Panc1 (cell line): ENCODE measurements around the gene TAC3. TPM values are rescaled to one million over a fixed set of nuclear protein-coding genes. Genes with fewer than 3 reads are reported as not detected.

Experiments
- ATAC-seq: fragments of 200-7000 bp; cut with Tn5 transposase; 2 replicates; pipeline ENCODE4 v1.9.1; 2020; ENCODE audit warnings: mild to moderate bottlenecking, moderate library complexity
- BruUV-seq: library from RNA; stranded (reverse); fragments of 400-500 nt; replicated peaks from 2 replicates; lab custom pipeline; 2021; lab: Mats Ljungman, UMichigan
- CTCF ChIA-PET: fragments of 300-600 bp; sonication (Branson Sonifier 250); formaldehyde crosslinking; loops from one replicate; lab custom pipeline; 2022; ENCODE audit warnings: antibody characterized with exemption; lab: Charles Lee
- POLR2A ChIA-PET: fragments of 300-600 bp; sonication (Branson Sonifier 250); formaldehyde crosslinking; loops from one replicate; lab custom pipeline; 2022; ENCODE audit warnings: antibody characterized with exemption; lab: Charles Lee
- DNase-seq: peaks from one replicate; pipeline ENCODE4 v3.0.0-alpha.2; 2010; ENCODE audit warnings: low read depth, low spot score
- H3K27ac ChIP-seq: 2 replicates; pipeline ENCODE4 v1.5.1; 2011; ENCODE audit warnings: mild to moderate bottlenecking, low read length, inconsistent platforms
- H3K27me3 ChIP-seq: fragments of 200-500 bp; sonication (Bioruptor generic); 2 replicates; pipeline ENCODE4 v1.6.0; 2014; ENCODE audit warnings: low read length, inconsistent platforms; ENCODE audit not compliant: control insufficient read depth, insufficient read depth
- H3K36me3 ChIP-seq: fragments of 200-500 bp; sonication (Bioruptor generic); 2 replicates; pipeline ENCODE4 v1.5.1; 2014; ENCODE audit warnings: inconsistent platforms, mild to moderate bottlenecking, low read length, moderate library complexity; ENCODE audit not compliant: control insufficient read depth, insufficient read depth
- H3K4me1 ChIP-seq: 2 replicates; pipeline ENCODE4 v1.5.1; 2011; ENCODE audit warnings: inconsistent platforms, mild to moderate bottlenecking, low read length, moderate library complexity; ENCODE audit not compliant: control insufficient read depth, insufficient read depth
- H3K4me3 ChIP-seq, 2 experiments: 2 replicates each; pipeline ENCODE4 v1.5.1; 2011 to 2012; ENCODE audit warnings: low read depth in 2 of 2, low read length in 2 of 2, mild to moderate bottlenecking in 2 of 2, inconsistent platforms in 1 of 2, moderate library complexity in 1 of 2
- H3K9me3 ChIP-seq: fragments of 200-500 bp; sonication (Bioruptor generic); 2 replicates; pipeline ENCODE4 v1.5.1; 2014; ENCODE audit warnings: low read depth, mild to moderate bottlenecking, inconsistent platforms, low read length, moderate library complexity; ENCODE audit not compliant: control insufficient read depth, insufficient read depth
- POLR2AphosphoS5 ChIP-seq: IDR thresholded peaks from 2 replicates; pipeline ENCODE4 v1.6.1; 2012; ENCODE audit warnings: mild to moderate bottlenecking, low read depth, low read length, moderate library complexity
- SIN3A ChIP-seq: IDR thresholded peaks from 2 replicates; pipeline ENCODE4 v1.6.1; 2012; ENCODE audit warnings: low read depth, mild to moderate bottlenecking, low read length, moderate library complexity, borderline replicate concordance; ENCODE audit not compliant: insufficient read depth
- TCF7L2 ChIP-seq: IDR thresholded peaks from 2 replicates; pipeline ENCODE4 v1.6.1; 2011; ENCODE audit warnings: mild to moderate bottlenecking, low read depth, low read length, inconsistent platforms
- in situ Hi-C: cut with HindIII; loops from 2 replicates; pipeline ENCODE4 v1.10.0; 2016; ENCODE audit warnings: low sequenced_read_pairs, low pct_unique_long_range_greater_than_20kb
- intact Hi-C: fragments of 100-400 bp; cut with micrococcal nuclease; formaldehyde crosslinking; loops from one replicate; pipeline ENCODE4 v1.10.0; 2022; ENCODE audit not compliant: unreplicated experiment
- total RNA-seq: library from RNA; stranded (reverse); gene quantifications from one replicate; pipeline ENCODE4 v1.2.1, GENCODE V29; 2021; ENCODE audit not compliant: unreplicated experiment
- TF ChIP-seq, protein P1 (sequence below), 2 experiments: IDR thresholded peaks; 2 replicates each; pipeline ENCODE4 v1.6.1; 2011 to 2012; ENCODE audit warnings: low read depth in 2 of 2, control low read depth in 1 of 2, low read length in 1 of 2, mild to moderate bottlenecking in 1 of 2, moderate library complexity in 1 of 2; ENCODE audit not compliant: insufficient read depth in 1 of 2
- TF ChIP-seq, protein P2 (sequence below): fragments of 450-650 bp; IDR thresholded peaks from 2 replicates; pipeline ENCODE4 v1.5.1; 2017; ENCODE audit warnings: mild to moderate bottlenecking

The TAC3 gene
- total RNA-seq, 1 experiment from 2014 or later: not detected

DNA sequence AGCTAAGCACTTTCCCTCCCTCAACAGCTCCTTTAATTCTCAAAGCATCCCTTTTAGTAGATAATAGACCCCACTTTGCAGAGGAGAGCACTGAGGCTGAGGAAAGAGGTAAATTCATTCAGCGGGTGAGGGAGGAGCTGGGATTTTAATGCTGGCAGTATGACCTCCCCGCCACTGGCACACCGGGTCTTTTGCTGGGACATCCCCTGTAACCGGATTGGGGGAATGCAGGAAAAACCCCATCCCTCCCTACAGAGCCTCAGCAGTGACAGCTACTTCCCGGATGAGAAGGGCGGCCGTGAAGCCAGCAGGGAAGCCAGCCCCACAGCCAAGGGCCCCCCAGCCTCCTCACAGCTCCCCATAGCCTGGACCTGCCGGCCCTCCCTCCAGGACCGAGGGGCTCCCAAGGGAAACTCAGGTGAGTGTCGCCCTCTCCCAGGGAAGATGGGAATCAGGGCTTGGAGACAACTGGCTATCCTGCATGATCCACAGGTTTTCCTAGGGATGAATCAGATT is 22.0 kb downstream of the TAC3 start:
- TF ChIP-seq, protein P1, sequence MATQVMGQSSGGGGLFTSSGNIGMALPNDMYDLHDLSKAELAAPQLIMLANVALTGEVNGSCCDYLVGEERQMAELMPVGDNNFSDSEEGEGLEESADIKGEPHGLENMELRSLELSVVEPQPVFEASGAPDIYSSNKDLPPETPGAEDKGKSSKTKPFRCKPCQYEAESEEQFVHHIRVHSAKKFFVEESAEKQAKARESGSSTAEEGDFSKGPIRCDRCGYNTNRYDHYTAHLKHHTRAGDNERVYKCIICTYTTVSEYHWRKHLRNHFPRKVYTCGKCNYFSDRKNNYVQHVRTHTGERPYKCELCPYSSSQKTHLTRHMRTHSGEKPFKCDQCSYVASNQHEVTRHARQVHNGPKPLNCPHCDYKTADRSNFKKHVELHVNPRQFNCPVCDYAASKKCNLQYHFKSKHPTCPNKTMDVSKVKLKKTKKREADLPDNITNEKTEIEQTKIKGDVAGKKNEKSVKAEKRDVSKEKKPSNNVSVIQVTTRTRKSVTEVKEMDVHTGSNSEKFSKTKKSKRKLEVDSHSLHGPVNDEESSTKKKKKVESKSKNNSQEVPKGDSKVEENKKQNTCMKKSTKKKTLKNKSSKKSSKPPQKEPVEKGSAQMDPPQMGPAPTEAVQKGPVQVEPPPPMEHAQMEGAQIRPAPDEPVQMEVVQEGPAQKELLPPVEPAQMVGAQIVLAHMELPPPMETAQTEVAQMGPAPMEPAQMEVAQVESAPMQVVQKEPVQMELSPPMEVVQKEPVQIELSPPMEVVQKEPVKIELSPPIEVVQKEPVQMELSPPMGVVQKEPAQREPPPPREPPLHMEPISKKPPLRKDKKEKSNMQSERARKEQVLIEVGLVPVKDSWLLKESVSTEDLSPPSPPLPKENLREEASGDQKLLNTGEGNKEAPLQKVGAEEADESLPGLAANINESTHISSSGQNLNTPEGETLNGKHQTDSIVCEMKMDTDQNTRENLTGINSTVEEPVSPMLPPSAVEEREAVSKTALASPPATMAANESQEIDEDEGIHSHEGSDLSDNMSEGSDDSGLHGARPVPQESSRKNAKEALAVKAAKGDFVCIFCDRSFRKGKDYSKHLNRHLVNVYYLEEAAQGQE (IDR thresholded peaks at IDR 0.05; ENCODE audit: insufficient read depth in 1 of 2, low read depth in 2 of 2, low read length in 1 of 2): no peak
- TF ChIP-seq SIN3A (no peak), POLR2AphosphoS5 (no peak), TCF7L2 (no peak)
- TF ChIP-seq, protein P2, sequence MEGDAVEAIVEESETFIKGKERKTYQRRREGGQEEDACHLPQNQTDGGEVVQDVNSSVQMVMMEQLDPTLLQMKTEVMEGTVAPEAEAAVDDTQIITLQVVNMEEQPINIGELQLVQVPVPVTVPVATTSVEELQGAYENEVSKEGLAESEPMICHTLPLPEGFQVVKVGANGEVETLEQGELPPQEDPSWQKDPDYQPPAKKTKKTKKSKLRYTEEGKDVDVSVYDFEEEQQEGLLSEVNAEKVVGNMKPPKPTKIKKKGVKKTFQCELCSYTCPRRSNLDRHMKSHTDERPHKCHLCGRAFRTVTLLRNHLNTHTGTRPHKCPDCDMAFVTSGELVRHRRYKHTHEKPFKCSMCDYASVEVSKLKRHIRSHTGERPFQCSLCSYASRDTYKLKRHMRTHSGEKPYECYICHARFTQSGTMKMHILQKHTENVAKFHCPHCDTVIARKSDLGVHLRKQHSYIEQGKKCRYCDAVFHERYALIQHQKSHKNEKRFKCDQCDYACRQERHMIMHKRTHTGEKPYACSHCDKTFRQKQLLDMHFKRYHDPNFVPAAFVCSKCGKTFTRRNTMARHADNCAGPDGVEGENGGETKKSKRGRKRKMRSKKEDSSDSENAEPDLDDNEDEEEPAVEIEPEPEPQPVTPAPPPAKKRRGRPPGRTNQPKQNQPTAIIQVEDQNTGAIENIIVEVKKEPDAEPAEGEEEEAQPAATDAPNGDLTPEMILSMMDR: no peak
- Histone ChIP-seq H3K36me3 (no peaks in the 10 kb centered on the region), H3K27ac (no peak overlapping the region), H3K4me1 (no peaks in the 10 kb centered on the region), H3K4me3 (no peak overlapping the region), H3K27me3 (no peaks in the 10 kb centered on the region; the same call in 1 of the 2 replicates), H3K9me3 (no peaks in the 10 kb centered on the region)
- POLR2A ChIA-PET: no interaction called here
- CTCF ChIA-PET: interaction anchor here (0.6 kb wide), 1 partner anchor 235 kb away, joined by 4 read pairs; no protein-coding TSS in a partner anchor
- ATAC-seq: no peak
- no TSS peak for BruUV-seq
- no peak for DNase-seq
- in situ Hi-C loops: no loop called here
- intact Hi-C loops: no loop called here

DNA sequence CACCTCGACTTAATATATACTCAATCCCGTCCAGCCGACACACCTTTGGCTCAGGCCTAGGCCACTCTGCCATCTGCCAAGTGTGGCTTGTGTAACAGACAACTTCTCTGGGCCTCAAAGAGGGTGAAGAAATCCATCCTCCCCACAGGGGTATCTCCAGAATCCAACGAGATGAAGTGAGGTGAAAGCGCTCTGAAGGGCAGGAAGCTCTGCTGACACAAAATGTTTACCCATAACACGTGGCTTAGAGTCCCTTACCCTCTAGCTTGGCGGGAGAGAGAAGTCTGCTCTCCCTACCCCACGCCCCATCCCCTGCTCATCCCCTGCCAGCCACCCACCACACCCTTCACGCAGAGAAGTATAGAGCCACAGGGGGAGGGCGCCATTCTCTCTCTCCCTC is 23.0 kb downstream of the TAC3 start:
- H3K4me1 ChIP-seq: no peaks in the 10 kb centered on the region
- POLR2A ChIA-PET: no interaction called here
- H3K9me3 ChIP-seq: no peaks in the 10 kb centered on the region
- intact Hi-C loops: no loop called here
- CTCF ChIA-PET: interaction anchor here (0.5 to 0.6 kb wide), 2 partner anchors 229 to 234 kb away, joined by 4 to 5 read pairs; no protein-coding TSS in a partner anchor
- H3K27me3 ChIP-seq: no peaks in the 10 kb centered on the region; the same call in 1 of the 2 replicates
- DNase-seq (no peak), ATAC-seq (no peak)
- no peaks in the 10 kb centered on the region for H3K36me3 ChIP-seq
- no peak for TF ChIP-seq TCF7L2
- TF ChIP-seq POLR2AphosphoS5: no peak
- TF ChIP-seq, protein P1 (IDR thresholded peaks at IDR 0.05; ENCODE audit: insufficient read depth in 1 of 2, low read depth in 2 of 2, low read length in 1 of 2): no peak
- TF ChIP-seq, protein P2: no peak
- no peak for TF ChIP-seq SIN3A
- no TSS peak for BruUV-seq
- H3K4me3 ChIP-seq: no peak overlapping the region
- in situ Hi-C loops: no loop called here
- no peak overlapping the region for H3K27ac ChIP-seq
